Kidney glomerular epithelial cell (primary cell): Measurements from ENCODE around the gene ARSH.
"Not testable (repeated sequence)": the region's sequence is repeated elsewhere in the genome, so short reads cannot be mapped to it uniquely, and the experiment has no call there.

ENCODE experiments used
- DNase-seq: peaks from one replicate; lab custom pipeline; 2025; lab: John Stamatoyannopoulos, UW

Gene ARSH

GRCh38 chrX:3037218-3037617, 30.9 kb downstream of the ARSH start:
- no peak for DNase-seq

DNA sequence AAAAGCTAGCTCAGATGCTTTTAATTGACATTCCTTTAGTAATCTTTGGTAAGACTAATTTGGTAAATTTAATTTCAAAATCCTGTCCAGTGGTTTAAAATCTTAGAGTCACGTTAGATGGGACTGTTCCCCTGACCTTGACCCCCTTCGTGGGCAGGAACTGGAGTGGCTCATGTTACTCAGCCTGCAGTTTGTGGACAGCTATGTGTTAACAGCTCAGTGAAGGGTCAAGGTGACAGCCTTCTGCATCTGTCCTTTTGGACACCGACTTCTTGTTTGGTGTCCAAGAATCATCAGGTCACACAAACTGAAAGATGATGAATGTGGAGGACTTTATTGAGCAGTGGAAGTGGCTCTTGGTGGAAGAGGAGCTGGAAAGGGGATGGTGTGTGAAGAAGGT, 37.9 kb downstream of the ARSH start:
- DNase-seq = no peak

DNA sequence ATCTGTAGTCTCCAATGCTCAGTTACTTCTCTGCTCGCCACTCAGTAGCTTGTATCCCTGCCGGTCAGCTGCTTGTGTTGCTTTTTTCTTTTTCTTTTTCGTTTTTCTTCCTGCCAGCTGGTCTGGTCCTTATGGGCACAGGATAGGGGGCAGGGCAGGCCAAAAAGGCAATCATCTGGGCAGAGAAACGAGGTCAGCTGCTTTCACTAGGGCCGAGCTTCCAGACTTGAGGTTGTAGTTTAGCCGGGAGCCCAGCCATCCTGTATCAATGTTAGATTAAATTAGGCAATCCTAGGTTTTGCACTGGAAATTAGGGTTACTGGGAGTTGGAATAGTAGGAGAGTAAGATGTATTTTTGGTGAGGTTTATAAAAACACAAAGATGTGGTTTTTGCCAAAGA, 38.3 kb downstream of the ARSH start:
- DNase-seq = no peak

DNA sequence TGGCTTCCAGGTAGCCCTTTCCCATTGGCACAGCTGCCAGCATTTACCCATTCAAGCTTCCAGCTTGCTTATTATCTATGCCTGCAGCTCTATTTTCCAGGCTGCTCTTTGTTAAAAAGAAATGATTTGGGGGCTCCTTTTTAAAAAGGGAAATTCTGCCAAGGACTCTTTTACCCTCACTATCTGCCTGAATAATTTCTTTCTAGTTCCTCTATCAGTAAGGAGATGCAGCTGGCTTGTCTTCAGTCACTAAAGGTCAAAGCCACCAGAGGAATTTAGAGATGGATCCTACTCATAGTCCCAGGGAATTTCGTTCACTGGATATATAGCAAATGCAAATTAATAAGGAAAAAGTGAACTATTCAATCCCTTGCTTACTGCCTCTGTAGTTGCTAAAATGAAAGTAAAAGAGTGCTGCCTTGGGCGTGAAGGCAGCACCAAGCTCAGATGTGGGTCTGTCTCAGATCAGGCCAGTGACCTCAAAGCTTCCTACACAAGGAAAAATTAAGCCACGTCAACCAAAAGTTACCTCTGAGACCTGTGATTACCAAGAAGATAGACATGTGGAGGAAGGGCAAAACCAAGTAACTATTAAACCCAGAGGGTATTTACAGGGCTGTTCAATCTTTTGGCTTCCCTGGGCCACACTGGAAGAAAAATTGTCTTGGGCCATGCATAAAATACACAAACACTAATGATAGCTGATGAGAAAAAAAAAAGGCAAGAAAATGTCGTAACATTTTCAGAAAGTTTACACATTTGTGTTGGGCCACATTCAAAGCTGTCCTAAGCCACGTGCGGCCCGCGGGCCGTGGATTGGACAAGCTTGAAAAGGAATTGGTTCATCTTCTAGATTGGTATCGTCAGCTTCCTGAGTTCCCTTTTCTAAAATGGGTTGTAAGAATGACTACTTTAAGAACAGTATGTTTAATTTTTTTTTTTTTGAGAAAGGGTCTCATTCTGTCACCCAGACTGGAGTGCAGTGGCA, 40.2 kb downstream of the ARSH start:
- no peak for DNase-seq

DNA sequence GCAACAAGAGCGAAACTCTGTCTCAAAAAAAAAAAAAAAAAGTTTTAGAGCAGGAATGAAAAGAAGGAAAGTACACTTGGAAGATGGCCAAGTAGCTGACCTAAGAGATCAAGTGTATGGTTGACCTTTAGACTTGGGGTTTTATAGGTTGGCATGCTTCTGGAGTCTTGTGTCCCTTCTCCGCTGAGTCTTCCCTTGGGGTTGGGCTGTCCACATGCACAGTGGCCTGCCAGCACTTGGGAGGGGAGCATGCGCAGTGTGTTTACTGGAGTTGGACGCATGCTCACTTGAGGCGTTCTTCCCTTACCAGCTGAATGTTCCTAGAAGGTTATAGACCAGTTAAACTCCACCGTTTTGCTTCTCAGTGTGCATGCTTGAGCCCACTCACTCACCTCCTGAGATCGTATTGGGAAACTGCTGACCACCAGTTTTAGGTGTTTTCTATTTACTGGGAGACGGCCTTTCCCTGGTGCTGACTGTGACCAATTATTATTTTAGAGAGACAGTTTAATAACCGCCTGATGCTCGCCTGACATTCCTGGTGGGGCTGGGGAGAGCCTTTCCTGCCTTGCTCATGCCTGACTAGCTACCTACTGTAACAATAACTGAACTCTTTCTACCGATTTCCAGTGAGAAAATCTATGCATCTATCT, 44.3 kb downstream of the ARSH start:
- not testable (repeated sequence) for DNase-seq

- no peak for DNase-seq
Observed at GRCh38 chrX:3052860-3053259, 46.5 kb downstream of the ARSH start.

DNA sequence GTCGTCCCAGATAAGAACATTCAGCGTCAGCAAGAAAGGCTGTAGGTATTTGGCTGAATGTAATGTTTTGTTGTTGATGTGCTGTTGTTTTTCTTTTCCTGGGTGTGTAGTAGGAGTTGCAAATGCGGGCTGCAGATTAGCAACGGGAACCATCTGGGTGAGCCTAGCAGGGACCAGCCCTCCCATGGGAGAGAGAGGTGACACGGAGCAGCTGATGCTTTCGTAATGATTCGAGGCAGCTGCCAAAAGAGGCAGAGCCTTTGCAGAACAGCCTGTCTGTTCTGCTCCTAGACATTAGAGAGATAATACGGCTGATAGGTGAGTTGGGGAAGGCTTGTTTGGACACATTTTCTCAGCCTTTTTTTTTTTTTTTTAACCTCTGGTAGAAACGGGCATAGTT, 60.2 kb downstream of the ARSH start:
- no peak for DNase-seq

GRCh38 chrX:3075959-3076358, 69.6 kb downstream of the ARSH start:
- DNase-seq = no peak

- no peak for DNase-seq
Observed at GRCh38 chrX:3076416-3076991, 70.2 kb downstream of the ARSH start.
